ENCODE data around the gene SDF2.
"Not testable (repeated sequence)": the region's sequence is repeated elsewhere in the genome, so short reads cannot be mapped to it uniquely, and the experiment has no call there.

Gene SDF2

DNA sequence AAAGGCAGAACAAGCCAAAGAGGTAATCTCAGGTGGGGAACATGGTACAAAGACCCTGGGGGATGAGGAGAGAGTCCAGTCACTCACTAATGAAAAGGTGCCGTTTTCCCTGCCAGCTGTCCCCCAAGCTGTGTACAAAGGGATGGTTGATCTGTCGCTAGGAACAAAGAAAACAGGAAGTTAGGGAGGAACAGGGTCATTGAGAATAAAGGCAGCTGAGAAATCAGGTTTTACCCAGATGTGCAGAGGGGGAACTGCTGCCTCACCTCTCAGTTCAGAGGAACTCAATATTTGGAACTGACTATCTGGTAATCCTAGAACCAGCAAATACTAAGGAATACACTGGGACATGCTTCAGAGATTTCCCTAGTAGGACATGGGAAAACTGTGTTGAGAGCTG lies 49.2 kb downstream of the SDF2 start:
- H3K4me3 ChIP-seq = no peak overlapping the region
- in situ Hi-C loops (cut with MboI; ENCODE audit: low sequenced_read_pairs) = loop anchor here (5.0 kb wide), 1 partner anchor 115 kb away; no protein-coding TSS in a partner anchor
- no peaks in the 10 kb centered on the region for H3K9me3 ChIP-seq
- H3K27me3 ChIP-seq (ENCODE audit: low read depth) = no peaks in the 10 kb centered on the region
- peaks cover 54% of the 10 kb centered on the region for H3K36me3 ChIP-seq (replicated peaks)
- DNase-seq (ENCODE audit: low spot score in 2 of 2) = no peak
- no peaks in the 10 kb centered on the region for H3K4me1 ChIP-seq

DNA sequence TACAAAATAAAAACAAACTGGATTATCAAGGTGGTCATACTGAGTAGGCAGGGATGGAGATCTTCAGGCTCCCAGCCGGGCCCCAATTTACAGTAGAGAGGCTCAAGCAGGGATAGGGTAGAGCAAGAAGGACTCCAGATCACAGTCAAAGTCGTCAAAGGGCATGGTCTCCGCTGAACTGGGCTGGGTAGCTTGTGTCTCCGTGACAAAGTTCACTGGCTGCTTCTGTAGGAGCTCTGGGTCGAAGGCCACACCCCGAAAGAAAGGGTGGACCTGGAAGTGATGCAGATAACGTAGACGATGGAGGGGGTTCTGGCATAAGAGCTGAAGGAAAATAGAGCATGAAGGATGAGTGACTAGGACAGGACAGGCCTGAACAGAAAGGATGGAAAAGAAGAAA lies 51.3 kb downstream of the SDF2 start:
- Histone ChIP-seq H3K27me3 (ENCODE audit: low read depth) (no peaks in the 10 kb centered on the region), H3K9me3 (no peaks in the 10 kb centered on the region), H3K4me1 (no peaks in the 10 kb centered on the region), H3K4me3 (no peak overlapping the region), H3K36me3 (replicated peaks) (peaks cover 33% of the 10 kb centered on the region)
- in situ Hi-C loops (cut with MboI; ENCODE audit: low sequenced_read_pairs) = loop anchor here (5.0 kb wide), 1 partner anchor 113 kb away; no protein-coding TSS in a partner anchor
- no peak for DNase-seq (ENCODE audit: low spot score in 2 of 2)

DNA sequence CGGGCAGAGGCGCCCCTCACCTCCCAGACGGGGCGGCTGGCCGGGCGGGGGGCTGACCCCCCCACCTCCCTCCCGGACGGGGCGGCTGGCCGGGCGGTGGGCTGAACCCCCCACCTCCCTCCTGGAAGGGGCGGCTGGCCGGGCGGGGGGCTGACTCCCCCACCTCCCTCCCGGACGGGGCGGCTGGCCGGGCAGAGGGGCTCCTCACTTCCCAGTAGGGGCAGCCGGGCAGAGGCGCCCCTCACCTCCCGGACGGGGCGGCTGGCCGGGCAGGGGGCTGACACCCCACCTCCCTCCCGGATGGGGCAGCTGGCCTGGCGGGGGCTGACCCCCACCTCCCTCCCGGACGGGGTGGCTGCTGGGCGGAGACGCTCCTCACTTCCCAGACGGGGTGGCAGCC lies 57.7 kb downstream of the SDF2 start:
- H3K9me3 ChIP-seq; in situ Hi-C loops (cut with MboI; ENCODE audit: low sequenced_read_pairs); H3K27me3 ChIP-seq (ENCODE audit: low read depth); H3K4me3 ChIP-seq; H3K36me3 ChIP-seq (replicated peaks); H3K4me1 ChIP-seq; DNase-seq (ENCODE audit: low spot score in 2 of 2): not testable (repeated sequence)

DNA sequence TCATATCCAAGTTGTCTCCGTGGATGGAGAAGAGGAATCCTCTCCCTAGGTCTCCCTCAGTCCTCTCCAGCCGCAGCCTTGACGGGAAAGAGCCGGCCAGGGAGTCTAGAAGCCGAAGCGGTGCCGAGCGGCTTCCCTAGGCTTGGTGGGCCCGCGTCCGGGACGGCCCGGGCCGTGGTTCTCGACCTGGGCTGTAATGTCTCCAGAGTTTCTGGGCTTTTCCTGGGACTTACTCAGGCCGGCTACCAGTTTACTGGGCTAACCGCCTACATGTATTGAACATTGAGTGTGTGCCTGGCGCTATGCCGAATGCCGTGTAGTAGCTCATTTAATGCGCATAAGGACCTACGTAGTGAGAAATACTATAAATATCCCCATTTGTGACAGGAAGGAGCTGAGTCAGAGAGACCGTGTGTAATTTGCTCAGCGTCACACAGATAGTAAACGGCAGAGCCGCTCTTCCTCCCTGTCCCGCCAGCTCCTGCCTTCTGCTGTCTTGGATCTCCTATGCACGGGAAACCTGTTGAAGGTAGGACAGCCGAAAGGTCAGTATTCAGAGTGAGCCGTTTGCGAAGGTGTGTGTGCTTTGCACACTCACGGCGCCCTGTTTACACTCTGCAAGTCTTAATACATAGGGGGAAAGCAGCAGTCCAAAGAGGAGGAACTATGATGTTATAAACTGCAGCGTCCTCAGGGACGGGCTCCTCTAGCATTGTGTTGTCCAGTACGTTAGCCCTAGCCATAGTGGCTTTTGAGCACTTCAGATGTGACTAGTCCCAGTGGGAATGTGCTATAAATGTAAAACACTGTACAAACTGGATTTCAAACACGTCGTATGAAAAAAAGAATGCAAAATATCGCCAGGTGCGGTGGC lies 62.2 kb downstream of the SDF2 start:
- peak overlapping the region; percentile 94 for H3K4me3 ChIP-seq
- H3K27me3 ChIP-seq (ENCODE audit: low read depth) = no peaks in the 10 kb centered on the region
- in situ Hi-C loops (cut with MboI; ENCODE audit: low sequenced_read_pairs) = no loop called here
- H3K9me3 ChIP-seq = no peaks in the 10 kb centered on the region
- peaks cover 7% of the 10 kb centered on the region for H3K4me1 ChIP-seq
- H3K36me3 ChIP-seq (replicated peaks) = peaks cover 26% of the 10 kb centered on the region
- DNase-seq (ENCODE audit: low spot score in 2 of 2) = peak; percentile 52 to 70

DNA sequence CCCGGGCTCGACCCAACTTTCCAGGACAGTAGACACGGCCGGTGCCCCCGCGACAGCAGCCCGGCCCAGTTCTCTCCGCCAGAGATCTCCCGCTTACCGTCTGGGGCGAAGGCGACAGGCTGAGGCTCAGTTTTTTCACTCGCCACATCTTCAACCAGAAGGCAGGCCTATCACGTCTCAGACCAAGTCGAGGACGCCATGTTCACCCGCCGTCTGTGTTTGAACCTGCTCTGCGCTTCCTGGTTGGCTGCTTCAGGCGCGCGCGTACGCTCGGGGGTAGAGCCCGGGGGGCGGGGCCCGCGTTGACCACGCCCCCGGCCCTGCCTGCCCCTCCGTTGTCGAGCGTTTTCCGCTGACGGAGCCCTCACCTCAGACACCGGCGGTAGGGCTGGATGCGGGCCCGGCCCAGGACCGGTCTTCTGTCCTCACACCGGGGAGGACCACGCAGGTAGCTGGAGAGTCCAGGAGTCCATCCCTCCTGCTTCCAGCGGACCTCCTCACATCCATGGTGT lies 62.9 kb downstream of the SDF2 start, which contains the start of gene SPAG5:
Gene SPAG5 (minus strand): TSS at position 227 of the 512 bp plus-strand sequence. CDS start 79 bp downstream, at position 148.
- no peaks in the 10 kb centered on the region for H3K27me3 ChIP-seq (ENCODE audit: low read depth)
- H3K36me3 ChIP-seq (replicated peaks) = peaks cover 31% of the 10 kb centered on the region
- H3K4me3 ChIP-seq = peak within 1 kb of the TSS; percentile 94
- peaks cover 7% of the 10 kb centered on the region for H3K4me1 ChIP-seq
- H3K9me3 ChIP-seq = no peaks in the 10 kb centered on the region
- peak; percentile 90 to 95 for DNase-seq (ENCODE audit: low spot score in 2 of 2)
- in situ Hi-C loops (cut with MboI; ENCODE audit: low sequenced_read_pairs) = no loop called here

DNA sequence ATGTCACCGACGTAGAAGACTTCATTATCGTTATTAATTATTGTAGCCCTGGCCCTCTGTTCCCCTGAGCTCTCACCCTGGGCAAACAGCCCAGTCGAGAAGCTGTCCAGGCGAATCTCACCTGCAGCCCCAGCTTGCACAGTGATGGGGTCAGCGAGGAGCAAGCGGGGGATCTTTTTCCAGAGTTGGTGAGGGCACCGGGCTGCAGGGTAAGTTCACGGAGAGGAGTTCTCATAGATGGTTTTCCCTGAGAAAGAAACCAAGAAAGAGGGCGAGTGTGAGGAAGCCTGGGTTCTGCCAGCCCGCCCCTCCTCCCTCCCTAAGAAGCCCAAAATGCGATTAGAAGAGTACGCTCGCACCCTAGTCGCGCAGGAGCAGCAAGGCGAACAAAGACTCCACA lies 63.3 kb downstream of the SDF2 start:
- in situ Hi-C loops (cut with MboI; ENCODE audit: low sequenced_read_pairs) = no loop called here
- peaks cover 7% of the 10 kb centered on the region for H3K4me1 ChIP-seq
- no peaks in the 10 kb centered on the region for H3K27me3 ChIP-seq (ENCODE audit: low read depth)
- no peak for DNase-seq (ENCODE audit: low spot score in 2 of 2)
- peak overlapping the region; percentile 94 for H3K4me3 ChIP-seq
- H3K9me3 ChIP-seq = no peaks in the 10 kb centered on the region
- H3K36me3 ChIP-seq (replicated peaks) = peaks cover 34% of the 10 kb centered on the region
